GM21381 (cell line): Measurements from ENCODE around the gene MIS12.

Experiments
- ATAC-seq: cut with Tn5 transposase; IDR thresholded peaks from one replicate; pipeline ENCODE4 v1.9.1; 2021; ENCODE audit warnings: mild to moderate bottlenecking, moderate library complexity; ENCODE audit not compliant: unreplicated experiment

Gene MIS12

GRCh38 chr17:5486206-5487124 lies at the start of gene MIS12:
TSS of gene MIS12 (plus strand) at chr17:5486566. CDS start at chr17:5488863, 2,297 bp downstream.
- ATAC-seq: peak; percentile 86

GRCh38 chr17:5437721-5438317 lies 48.5 kb upstream of the MIS12 start:
- ATAC-seq: no peak

DNA sequence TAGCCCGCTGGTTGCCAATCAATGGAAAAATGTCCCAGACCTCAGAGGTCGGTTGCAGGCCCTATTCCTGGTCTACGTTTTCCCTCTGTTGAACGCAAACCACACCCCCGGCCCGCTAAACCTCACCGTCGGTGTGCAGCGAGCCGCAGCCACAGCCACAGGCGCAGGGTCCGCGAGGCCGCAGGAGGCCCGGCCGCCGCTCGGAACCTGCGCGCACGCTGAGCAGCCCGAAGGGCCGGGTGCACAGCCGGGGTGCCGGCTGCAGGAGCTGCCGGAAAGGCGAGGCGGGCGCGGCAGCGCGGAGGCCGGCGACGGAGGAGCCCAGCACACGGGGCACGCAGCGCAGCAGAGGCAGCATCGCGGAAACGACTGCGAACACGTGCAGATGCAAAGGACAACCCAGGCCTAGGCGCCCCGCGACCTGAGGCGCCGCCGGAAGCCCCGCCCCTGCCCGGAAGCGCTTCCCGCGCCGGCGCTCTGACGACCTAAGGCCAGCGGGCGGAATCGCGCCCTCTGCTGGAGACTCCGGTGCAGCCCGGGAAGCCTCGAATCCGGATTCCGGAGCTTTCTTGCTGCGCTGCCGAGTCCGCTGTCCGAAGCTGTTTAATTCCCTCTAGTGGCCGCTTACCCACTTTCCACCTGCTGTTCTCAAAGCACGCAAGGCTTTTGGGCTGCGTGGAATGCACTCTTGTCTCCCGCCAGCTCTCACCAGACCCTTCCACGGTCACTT lies 47.5 kb upstream of the MIS12 start, which contains the start of gene C1QBP:
Gene C1QBP (minus strand): TSS at position 440 of the 730 bp plus-strand sequence. CDS start 82 bp downstream, at position 358.
- ATAC-seq: peak; percentile 85

- no peak for ATAC-seq
These were observed 47.0 kb upstream of the MIS12 start for GRCh38 chr17:5439446-5439764.

GRCh38 chr17:5443728-5444127 lies 42.6 kb upstream of the MIS12 start:
- ATAC-seq: no peak

- no peak for ATAC-seq
These were observed 42.2 kb upstream of the MIS12 start for GRCh38 chr17:5444209-5444608.

DNA sequence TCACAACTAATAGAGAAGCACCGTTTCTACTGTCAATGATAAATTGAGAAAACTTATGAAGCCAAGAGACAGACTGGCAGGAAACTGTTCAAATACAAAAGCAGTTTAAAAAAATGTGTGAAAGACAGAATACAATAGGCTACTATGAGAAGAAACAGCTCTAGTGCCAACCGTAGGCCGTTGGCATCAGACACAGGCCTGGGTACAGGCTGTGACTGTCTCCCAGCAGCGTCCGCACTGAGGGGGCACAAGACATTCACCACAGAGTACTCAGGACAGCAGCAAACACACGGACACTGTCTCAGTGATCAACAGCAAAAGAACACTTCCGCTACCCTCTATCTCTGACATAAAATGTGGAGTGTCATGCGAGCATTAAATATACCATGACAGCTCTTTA lies 39.6 kb upstream of the MIS12 start:
- ATAC-seq: no peak

DNA sequence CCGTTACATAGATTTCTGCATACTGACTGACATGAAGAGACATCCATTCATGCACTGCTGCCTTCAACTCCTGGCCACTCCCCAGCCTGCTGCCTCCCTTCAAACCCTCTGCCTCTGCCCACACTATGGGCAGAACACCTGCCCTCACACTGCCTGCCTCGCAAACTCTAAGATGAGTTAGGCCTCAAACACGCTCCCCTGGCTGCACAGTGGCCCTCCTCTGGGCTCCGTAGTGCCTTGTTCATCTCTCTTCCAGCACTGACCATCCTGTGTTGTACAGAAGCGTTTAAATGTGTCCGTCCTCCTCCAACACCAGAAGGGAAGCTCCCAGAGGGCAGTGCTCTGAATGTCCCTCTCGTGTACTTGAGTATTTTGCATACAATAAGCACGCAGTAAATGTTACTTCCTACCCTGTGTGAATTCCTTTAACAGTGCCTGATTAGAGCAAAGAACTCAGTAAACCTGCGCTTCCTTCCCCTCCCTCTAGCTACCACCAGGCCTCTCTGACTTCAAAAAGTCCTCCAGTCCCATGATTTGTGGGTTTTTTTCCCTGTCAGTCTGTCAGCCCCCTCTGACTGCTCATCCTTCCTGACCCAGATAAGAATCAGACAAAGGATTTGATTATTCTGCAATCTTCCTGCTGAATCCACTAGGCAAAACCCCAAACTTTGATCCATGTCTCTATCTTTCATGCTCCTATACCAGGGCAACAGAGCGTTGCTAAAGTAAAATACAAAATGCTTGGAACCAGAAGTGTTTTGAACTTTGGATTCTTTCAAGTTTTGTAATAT lies 21.5 kb upstream of the MIS12 start:
- ATAC-seq: no peak

GRCh38 chr17:5466295-5466694 lies 20.1 kb upstream of the MIS12 start:
- no peak for ATAC-seq

DNA sequence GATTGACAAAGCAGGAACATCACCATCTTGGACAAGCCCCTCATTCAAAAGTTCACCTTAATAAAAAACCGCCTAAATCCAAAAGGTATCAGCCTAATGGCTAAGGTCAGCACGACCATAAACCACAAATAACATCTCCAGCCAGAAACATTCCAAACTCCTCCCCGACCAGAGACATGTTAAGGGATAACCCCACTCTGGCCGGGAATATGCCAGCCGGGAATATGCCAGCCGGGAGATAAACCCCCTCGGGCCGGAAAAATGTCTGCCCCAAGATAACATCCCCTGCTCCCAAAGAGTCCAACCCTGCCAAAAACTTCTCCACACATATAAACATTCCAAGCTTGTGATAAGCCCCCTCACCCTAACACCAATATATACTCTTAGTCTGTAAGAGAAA lies 18.9 kb upstream of the MIS12 start:
- ATAC-seq: no peak

GRCh38 chr17:5468075-5468473 lies 18.3 kb upstream of the MIS12 start:
- peak; percentile 6 for ATAC-seq

DNA sequence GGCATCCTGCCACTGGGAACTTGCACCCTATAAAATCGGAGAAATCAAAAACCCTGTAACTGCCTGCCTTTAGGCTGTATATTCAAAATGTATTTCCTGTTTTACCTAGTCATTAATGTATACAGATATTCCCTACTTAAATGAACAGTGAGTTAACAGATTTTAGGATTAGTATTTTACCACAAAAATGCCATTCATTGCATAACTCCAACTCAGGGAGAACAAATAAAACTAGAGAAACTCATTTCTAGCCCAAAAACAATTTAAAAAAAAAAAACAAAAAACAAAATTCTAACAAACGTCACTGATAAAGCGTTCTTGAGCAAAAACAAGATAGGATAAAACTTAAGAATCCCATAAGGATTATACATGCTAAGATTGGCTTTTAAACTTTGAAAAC lies 13.9 kb upstream of the MIS12 start:
- ATAC-seq: no peak

DNA sequence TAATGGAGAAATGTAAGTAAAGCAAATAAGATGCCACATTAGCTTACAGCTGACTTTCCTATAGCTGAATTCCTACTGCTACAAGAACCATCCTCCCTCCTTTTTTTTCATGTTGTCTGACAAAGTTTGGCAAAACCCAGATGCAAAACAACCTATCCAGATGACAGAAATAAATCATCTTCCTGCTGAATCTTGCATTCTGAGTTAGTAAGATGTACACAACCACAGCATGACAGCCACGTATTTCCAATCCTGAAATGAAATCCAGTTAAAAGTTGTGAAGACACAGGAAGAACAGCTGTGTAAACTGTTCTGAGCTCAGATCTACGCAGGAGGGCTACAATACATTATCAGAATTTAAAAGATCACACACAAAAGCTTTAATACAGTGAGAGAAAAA lies 12.5 kb upstream of the MIS12 start:
- ATAC-seq: no peak

- no peak for ATAC-seq
These were observed 7.4 kb upstream of the MIS12 start for GRCh38 chr17:5478992-5479391.

- ATAC-seq: no peak
These were observed 5.4 kb upstream of the MIS12 start for GRCh38 chr17:5480962-5481361.

- no peak for ATAC-seq
These were observed 4.9 kb upstream of the MIS12 start for GRCh38 chr17:5481451-5481850.

DNA sequence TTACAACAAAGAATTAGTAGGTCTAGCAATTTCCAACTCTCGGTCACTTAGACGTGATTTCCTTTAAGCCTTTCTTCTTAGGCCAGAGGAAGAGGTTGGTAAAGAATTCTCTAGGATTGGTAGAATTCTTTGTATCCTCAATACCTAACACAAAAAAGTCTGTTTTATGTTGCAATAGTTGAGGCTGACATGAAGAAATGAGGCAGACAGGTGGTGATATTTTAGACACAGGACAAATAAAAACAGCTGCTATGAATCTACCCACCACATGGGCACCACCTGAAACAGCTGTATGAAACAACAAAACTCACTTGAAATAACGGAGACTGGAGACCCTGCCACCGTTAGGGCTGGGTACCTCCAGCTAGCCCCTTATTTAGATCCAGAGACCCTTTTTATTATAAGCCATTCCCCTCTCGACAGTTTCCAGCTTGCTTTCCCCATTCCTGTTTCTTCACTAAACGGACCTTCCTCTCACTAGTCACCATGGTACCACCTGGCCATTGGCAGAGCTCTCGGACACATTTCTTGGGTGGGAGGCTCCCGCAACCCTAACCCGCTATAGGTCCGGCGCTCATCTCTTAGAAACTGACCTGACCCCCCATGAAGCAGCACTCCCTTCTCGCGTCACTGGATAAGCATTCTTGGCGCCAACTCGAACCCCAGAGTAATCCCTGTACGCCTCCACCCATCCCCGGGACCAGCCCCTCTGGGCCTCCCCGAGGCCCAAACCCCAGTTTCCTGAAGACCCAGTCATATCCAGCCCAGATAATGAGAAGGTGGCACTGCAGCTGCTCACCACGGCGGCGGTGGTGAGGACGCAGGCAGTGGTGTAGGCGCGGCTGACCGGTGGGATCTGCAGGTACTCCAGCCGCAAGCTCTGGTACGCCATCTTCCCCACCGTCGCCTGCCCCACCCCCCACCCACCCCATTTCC lies 828 bp upstream of the MIS12 start, which contains the start of gene DERL2:
Gene DERL2 (minus strand): TSS at position 909 of the 936 bp plus-strand sequence. CDS start 17 bp downstream, at position 892.
- ATAC-seq: peak; percentile 17

- ATAC-seq: no peak
These were observed 2.4 kb downstream of the MIS12 start for GRCh38 chr17:5488752-5489151.

DNA sequence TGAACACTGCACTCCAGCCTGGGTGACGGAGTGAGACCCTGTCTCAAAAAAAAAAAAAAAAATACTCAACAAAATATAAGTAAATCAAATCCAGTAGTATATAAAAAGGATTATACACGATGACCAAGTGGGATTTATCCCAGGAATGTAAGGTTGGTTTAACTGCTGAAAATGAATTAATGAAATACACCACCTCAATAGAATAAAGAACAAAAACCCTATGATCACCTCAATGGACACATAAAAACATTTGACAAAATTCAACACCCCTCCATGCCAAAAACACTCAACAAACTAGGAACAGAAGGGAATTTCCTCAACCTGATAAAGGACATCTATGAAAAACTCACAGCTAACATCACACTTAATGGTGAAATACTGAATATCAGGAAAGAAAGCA lies 6.6 kb downstream of the MIS12 start:
- ATAC-seq: no peak
